GM12801 (cell line): ENCODE measurements around the gene CCDC149.

Source experiments
- TF ChIP-seq, protein P1 (sequence below): IDR thresholded peaks from one replicate; pipeline ENCODE4 v1.5.1; 2011; ENCODE audit warnings: control low read depth; ENCODE audit not compliant: insufficient read length; ENCODE audit errors: extremely low read depth

The CCDC149 gene

DNA sequence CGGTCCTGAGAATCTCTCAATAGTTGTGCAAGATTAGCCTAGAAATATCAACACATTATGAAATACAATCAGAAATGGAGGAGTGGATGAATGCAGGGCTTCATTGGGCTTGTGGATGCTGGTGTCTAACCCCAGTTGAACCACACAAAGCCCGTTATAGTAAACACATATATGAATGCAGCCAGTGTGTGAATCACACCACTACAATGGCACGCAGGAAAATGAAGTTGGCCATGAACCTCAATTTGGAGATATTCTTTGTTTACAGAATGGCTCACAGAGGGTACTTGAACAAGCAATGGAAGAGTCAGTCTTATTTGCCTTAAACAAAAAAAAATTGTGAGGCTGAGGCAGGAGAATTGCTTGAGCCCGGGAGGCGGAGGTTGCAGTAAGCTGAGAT is 59.7 kb downstream of the CCDC149 start:
- TF ChIP-seq, protein P1, sequence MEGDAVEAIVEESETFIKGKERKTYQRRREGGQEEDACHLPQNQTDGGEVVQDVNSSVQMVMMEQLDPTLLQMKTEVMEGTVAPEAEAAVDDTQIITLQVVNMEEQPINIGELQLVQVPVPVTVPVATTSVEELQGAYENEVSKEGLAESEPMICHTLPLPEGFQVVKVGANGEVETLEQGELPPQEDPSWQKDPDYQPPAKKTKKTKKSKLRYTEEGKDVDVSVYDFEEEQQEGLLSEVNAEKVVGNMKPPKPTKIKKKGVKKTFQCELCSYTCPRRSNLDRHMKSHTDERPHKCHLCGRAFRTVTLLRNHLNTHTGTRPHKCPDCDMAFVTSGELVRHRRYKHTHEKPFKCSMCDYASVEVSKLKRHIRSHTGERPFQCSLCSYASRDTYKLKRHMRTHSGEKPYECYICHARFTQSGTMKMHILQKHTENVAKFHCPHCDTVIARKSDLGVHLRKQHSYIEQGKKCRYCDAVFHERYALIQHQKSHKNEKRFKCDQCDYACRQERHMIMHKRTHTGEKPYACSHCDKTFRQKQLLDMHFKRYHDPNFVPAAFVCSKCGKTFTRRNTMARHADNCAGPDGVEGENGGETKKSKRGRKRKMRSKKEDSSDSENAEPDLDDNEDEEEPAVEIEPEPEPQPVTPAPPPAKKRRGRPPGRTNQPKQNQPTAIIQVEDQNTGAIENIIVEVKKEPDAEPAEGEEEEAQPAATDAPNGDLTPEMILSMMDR, result no peak

DNA sequence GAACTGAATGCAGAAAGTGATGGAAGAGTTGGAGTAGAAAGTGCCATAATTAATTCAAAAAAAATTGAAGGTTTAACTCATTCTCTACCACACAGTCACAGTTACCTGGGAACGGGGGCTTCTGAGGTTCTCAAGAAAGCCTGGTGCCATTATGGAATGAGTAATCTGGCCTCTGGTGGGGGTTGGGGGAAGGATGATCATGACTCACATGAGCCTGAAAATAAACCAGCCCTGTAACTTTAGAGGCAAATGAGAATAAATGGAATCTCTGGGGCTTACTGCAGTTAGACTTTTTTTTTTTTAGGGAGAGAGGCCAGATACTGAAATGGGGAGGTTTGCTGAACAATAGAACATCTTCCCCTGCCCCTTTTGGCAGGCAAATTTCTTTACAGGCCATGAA is 62.2 kb downstream of the CCDC149 start:
- TF ChIP-seq, protein P1, result no peak

DNA sequence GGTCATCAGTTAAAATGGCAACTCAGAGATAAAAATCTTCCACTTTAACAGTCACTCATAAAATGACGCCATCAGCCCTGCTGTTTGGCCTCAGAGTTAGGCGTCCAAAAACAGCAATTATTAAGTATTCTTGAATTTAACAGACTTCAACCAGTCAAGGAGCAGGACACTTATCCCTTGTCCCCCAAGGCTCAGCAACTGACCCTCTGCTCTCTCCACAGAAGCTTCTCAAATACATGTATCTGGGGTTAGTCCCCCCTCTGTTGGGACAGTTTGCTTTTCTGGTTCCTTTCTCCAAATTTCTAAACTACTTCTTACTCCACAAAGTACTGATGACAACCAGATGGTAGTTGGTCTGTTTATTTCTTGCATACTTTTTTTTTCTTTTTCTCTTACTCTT is 63.1 kb downstream of the CCDC149 start:
- TF ChIP-seq, protein P1, result no peak

DNA sequence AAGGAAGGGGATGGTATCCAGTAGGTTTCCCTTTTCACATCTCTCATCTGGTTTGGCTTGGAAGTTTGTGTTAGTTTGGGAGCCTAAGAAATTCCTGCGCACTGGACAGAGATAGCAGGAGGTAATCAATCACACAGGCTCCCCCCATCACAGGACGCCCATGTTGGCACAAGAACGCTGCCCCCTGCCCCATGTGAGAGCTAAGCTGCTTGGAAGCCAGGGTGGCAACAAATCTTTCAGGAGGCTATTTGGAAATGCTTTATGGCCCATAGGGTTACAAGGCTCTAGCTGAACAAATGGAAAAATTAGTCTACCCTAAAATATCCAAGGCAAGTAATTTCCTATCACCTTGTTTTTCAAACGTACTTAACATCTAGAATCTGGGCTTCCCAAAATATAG is 63.5 kb downstream of the CCDC149 start:
- TF ChIP-seq, protein P1, result no peak

DNA sequence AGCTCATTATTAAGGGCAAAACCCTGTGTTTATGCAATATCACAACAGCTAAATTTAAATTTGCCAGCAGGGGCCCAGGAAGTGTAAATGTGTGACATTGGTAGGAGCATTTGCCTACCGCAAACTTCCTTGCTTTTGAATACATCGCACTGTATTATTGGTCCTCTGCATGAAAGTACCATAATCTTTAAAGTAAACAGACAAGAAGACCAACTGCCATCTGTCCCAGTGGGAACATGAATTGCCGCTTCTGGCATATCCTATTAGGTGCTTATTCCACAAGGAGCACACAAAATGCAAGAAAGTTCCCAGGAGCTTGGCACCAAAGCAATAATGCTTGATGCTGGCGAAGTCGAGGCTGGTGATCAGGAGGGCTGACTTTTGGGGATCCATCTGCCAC is 66.1 kb downstream of the CCDC149 start:
- TF ChIP-seq, protein P1, result no peak

DNA sequence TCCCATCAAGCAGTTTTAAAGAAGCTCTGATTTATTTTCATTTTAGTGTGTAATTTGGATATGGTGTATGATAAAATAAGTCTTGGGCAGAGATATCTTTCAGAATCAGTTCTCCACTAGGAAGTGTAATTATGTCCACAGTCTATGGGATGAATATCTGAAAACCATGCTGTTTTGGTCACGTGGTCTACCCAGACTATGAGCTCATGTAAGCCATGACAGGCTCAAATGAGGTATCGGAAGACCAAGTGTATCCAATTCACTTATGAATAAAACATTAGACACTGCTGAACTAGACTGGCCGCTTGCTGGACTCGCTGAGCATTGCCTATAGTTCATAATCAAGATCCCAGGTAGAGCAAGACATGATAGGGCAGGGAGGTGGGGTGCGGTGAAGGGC is 66.9 kb downstream of the CCDC149 start:
- TF ChIP-seq, protein P1, result no peak

DNA sequence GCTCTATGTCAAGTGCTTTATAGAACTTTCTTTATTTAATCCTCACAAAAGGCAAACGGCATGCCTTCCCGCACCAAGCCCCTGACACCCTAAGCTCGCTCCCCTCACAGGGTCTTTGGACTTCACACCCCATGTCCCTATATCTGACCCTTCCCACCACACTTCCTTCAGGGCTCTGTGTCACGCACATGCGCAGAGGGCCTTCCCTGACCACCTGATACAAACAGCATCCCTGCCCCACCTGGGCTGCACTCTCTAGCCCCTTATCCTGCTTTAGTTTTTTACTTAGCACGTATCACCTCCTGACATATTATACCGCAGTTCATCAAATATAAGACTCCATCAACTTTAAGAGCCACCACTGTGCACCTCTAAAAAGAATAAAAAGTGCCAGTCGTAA is 67.7 kb downstream of the CCDC149 start:
- TF ChIP-seq, protein P1, result no peak

DNA sequence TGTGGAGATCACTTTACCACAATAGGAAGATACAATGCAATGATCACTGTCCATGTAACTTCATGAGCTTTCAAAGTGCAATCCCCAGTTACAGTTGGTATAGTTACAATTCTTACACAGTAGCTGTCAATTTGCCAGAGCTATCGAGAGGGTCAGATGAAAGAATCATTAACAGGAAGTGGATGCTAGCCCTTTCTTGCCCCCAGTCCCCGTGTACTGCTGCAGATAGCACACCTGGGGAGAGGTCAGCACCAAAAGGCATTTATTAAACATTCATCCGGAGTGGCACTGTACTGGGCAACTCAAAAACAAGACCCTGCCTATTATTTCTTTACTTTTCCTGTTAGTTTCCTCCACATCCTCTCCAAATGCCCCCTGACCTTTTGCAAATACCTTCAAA is 69.7 kb downstream of the CCDC149 start:
- TF ChIP-seq, protein P1, result no peak
